Measurements from ENCODE around the gene SORCS2. TPM values are rescaled to one million over a fixed set of nuclear protein-coding genes. Genes with fewer than 3 reads are reported as not detected.
A peak's percentile ranks its signal among the peaks of the same experiment; 100 is the strongest.

SORCS2 gene
- total RNA-seq, 1 donor from 2014 or later = 29.5 TPM

DNA sequence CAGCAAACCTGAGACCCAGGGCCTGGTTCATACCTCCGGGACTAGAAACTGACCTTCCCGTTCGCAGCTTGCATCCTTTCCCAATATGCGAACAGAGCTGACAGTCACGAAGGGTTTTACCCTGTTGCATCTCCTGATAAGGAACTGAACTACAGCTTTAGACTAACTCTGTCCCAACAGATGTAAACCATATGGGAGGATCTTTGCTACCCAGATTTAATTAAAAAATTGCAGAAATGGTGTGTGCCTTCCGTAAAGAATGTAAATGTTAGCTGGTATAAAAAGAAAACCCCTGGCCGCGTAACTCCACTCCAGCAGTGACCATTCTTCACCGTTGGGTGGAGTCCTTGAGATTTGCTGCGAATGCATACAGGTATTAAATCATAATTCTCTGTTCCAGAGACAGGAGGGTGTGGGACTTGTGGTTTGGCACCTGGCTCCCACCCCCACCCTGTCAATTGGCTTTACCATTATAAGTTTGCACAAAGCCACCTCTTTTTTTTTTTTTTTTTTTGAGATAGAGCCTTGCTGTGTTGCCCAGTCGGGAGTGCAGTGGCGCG is 40.6 kb upstream of the SORCS2 start:
- TF ChIP-seq CTCF (IDR thresholded peaks at IDR 0.05; ENCODE audit: partially characterized antibody, unreplicated experiment) = no peak
- Mint-ChIP-seq H3K27me3 (ENCODE audit: unreplicated experiment) (peaks cover 7% of the 10 kb centered on the region), H3K4me3 (ENCODE audit: unreplicated experiment) (no peak overlapping the region), H3K9me3 (ENCODE audit: unreplicated experiment) (peaks cover 12% of the 10 kb centered on the region), H3K36me3 (ENCODE audit: unreplicated experiment) (no peaks in the 10 kb centered on the region), H3K4me1 (ENCODE audit: low read depth, unreplicated experiment) (peaks cover 14% of the 10 kb centered on the region), H3K27ac (ENCODE audit: unreplicated experiment) (no peak overlapping the region)
- DNase-seq = no peak

DNA sequence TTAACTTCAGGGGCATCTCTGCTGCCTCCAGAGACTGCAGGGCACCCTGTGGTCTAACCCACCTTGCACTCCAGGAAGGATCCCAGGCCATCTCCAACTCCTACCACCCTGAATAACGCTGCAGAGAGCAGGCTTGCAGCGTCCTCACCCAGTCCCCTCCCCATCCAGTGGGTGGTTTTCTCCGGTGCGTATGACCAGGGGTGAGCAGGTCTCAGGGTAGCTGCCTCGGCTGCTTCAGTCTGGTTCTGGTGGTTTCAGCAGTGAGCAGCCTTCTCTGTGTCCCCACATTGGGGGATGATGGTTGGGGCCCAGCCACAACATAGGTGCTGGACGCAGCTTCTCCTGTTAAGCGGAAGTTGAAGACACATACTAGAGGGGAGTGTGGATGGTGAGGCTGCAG is 38.6 kb upstream of the SORCS2 start:
- peak; percentile 6 for DNase-seq
- Mint-ChIP-seq H3K27me3 (ENCODE audit: unreplicated experiment) (peaks cover 5% of the 10 kb centered on the region), H3K9me3 (ENCODE audit: unreplicated experiment) (peaks cover 13% of the 10 kb centered on the region), H3K4me1 (ENCODE audit: low read depth, unreplicated experiment) (peaks cover 27% of the 10 kb centered on the region), H3K4me3 (ENCODE audit: unreplicated experiment) (no peak overlapping the region), H3K27ac (ENCODE audit: unreplicated experiment) (no peak overlapping the region), H3K36me3 (ENCODE audit: unreplicated experiment) (no peaks in the 10 kb centered on the region)
- TF ChIP-seq CTCF (IDR thresholded peaks at IDR 0.05; ENCODE audit: partially characterized antibody, unreplicated experiment) = no peak

DNA sequence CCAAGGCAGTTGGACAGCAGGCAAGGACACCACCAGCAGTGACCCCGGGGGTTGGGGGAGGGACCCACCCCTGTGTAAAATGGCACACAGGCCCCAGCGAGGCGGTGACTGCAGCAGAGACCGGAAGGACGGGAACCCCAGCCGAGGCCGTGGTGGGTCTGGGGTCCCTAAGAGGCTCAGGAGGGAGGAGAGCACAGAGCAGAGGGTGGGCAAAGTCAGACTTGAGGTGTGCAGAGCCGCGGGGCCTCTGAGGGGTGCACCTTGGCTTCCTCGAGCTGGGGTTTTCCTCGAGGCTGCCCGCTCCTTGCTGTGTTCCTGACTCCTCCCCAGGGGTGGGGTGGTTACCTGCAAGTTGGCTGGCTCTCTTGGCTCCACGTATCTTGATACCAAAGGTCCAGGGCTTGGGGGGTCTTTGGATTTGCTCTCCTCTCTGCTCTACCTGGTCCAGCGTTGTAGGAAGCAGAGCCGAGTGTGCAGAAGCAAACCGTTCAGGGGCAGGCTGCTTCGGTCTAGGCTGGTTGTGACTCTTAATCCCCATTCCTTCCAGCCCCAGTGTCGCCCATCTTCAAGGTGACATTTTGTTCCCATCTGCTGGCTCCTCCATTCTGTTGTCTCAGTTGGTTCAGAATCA is 37.9 kb upstream of the SORCS2 start:
- Mint-ChIP-seq H3K27ac (ENCODE audit: unreplicated experiment) (no peak overlapping the region), H3K4me3 (ENCODE audit: unreplicated experiment) (no peak overlapping the region), H3K4me1 (ENCODE audit: low read depth, unreplicated experiment) (peaks cover 27% of the 10 kb centered on the region), H3K27me3 (ENCODE audit: unreplicated experiment) (peaks cover 5% of the 10 kb centered on the region), H3K36me3 (ENCODE audit: unreplicated experiment) (no peaks in the 10 kb centered on the region), H3K9me3 (ENCODE audit: unreplicated experiment) (peaks cover 12% of the 10 kb centered on the region)
- TF ChIP-seq CTCF (IDR thresholded peaks at IDR 0.05; ENCODE audit: partially characterized antibody, unreplicated experiment) = no peak
- peak; percentile 8 for DNase-seq

GRCh38 chr4:7155590-7156071 is 36.7 kb upstream of the SORCS2 start:
- Mint-ChIP-seq H3K9me3 (ENCODE audit: unreplicated experiment) (peaks cover 12% of the 10 kb centered on the region), H3K4me1 (ENCODE audit: low read depth, unreplicated experiment) (peaks cover 26% of the 10 kb centered on the region), H3K27ac (ENCODE audit: unreplicated experiment) (no peak overlapping the region), H3K4me3 (ENCODE audit: unreplicated experiment) (no peak overlapping the region), H3K27me3 (ENCODE audit: unreplicated experiment) (peaks cover 5% of the 10 kb centered on the region), H3K36me3 (ENCODE audit: unreplicated experiment) (no peaks in the 10 kb centered on the region)
- DNase-seq = peak; percentile 16
- TF ChIP-seq CTCF (IDR thresholded peaks at IDR 0.05; ENCODE audit: partially characterized antibody, unreplicated experiment) = no peak

GRCh38 chr4:7156328-7156727 is 36.0 kb upstream of the SORCS2 start:
- peak overlapping the region; percentile 36 for H3K27ac Mint-ChIP-seq (ENCODE audit: unreplicated experiment)
- TF ChIP-seq CTCF (IDR thresholded peaks at IDR 0.05; ENCODE audit: partially characterized antibody, unreplicated experiment) = no peak
- peak overlapping the region; percentile 7 for H3K4me3 Mint-ChIP-seq (ENCODE audit: unreplicated experiment)
- H3K36me3 Mint-ChIP-seq (ENCODE audit: unreplicated experiment) = no peaks in the 10 kb centered on the region
- H3K4me1 Mint-ChIP-seq (ENCODE audit: low read depth, unreplicated experiment) = peaks cover 26% of the 10 kb centered on the region
- H3K9me3 Mint-ChIP-seq (ENCODE audit: unreplicated experiment) = peaks cover 12% of the 10 kb centered on the region
- DNase-seq = peak; percentile 11
- peaks cover 5% of the 10 kb centered on the region for H3K27me3 Mint-ChIP-seq (ENCODE audit: unreplicated experiment)
